HepG2 (cell line): ENCODE results near the gene LOXL4. TPM values are rescaled to one million over a fixed set of nuclear protein-coding genes. Genes with fewer than 3 reads are reported as not detected.

Experiments
- ATF3 ChIP-seq: sonication (generic); formaldehyde crosslinking; IDR thresholded peaks from 2 replicates; pipeline ENCODE4 v1.4.0; 2020; ENCODE audit warnings: missing genetic modification reagents
- CEBPG ChIP-seq: IDR thresholded peaks from 2 replicates; pipeline ENCODE4 v1.6.1; 2016
- CREB1 ChIP-seq, 2 experiments: fragments of 450-650 bp in 1 of 2; IDR thresholded peaks; 2 replicates each; pipeline ENCODE4 v1.6.1; 2016 to 2017; ENCODE audit warnings: control low read depth in 1 of 2, mild to moderate bottlenecking in 1 of 2, missing compliant biosample characterization in 1 of 2, missing genetic modification characterization in 1 of 2
- CREM ChIP-seq, 2 experiments: sonication (generic) in 1 of 2; formaldehyde crosslinking in 1 of 2; IDR thresholded peaks; 2 replicates each; pipeline versions ENCODE4 v1.4.0 to v1.6.1; 2016 to 2020; ENCODE audit warnings: antibody characterized with exemption in 1 of 2, mild to moderate bottlenecking in 1 of 2, missing genetic modification reagents in 1 of 2
- DR1 ChIP-seq: sonication (generic); formaldehyde crosslinking; IDR thresholded peaks from 2 replicates; pipeline ENCODE4 v1.8.0; 2021; ENCODE audit warnings: mild to moderate bottlenecking, missing genetic modification reagents, inconsistent platforms
- EP300 ChIP-seq, 3 experiments: sonication (generic) in 1 of 3; formaldehyde crosslinking in 1 of 3; IDR thresholded peaks; 2 replicates each; pipeline versions ENCODE4 v1.5.1 to v1.6.1; 2011 to 2020; ENCODE audit warnings: low read depth in 2 of 3, low read length in 2 of 3, borderline replicate concordance in 1 of 3, improper control_type of control experiment in 1 of 3, mild to moderate bottlenecking in 1 of 3, missing genetic modification reagents in 1 of 3, moderate library complexity in 1 of 3
- FOSL1 ChIP-seq: sonication (generic); formaldehyde crosslinking; IDR thresholded peaks from 2 replicates; pipeline ENCODE4 v1.9.0; 2021; ENCODE audit warnings: missing genetic modification reagents, borderline replicate concordance
- FOXA1 ChIP-seq, 2 experiments: fragments of 450-650 bp in 1 of 2; sonication (generic) in 1 of 2; formaldehyde crosslinking in 1 of 2; IDR thresholded peaks; 2 replicates each; pipeline versions ENCODE4 v1.4.0 to v1.6.1; 2016 to 2020; ENCODE audit warnings: missing genetic modification reagents in 1 of 2
- JUNB ChIP-seq: sonication (generic); formaldehyde crosslinking; IDR thresholded peaks from 2 replicates; pipeline ENCODE4 v1.8.0; 2022; ENCODE audit warnings: missing genetic modification reagents, mild to moderate bottlenecking, borderline replicate concordance
- MAZ ChIP-seq, 2 experiments: sonication (generic) in 1 of 2; formaldehyde crosslinking in 1 of 2; IDR thresholded peaks; 2 replicates each; pipeline versions ENCODE4 v1.5.0 to v1.6.1; 2012 to 2020; ENCODE audit warnings: low read depth in 2 of 2, mild to moderate bottlenecking in 2 of 2, borderline replicate concordance in 1 of 2, improper control_type of control experiment in 1 of 2, low read length in 1 of 2, missing genetic modification reagents in 1 of 2, moderate library complexity in 1 of 2
- MIER2 ChIP-seq: IDR thresholded peaks from 2 replicates; pipeline ENCODE4 v1.6.1; 2016; ENCODE audit warnings: missing biosample characterization, missing genetic modification reagents
- ONECUT2 ChIP-seq: sonication (generic); formaldehyde crosslinking; IDR thresholded peaks from 2 replicates; pipeline ENCODE4 v1.4.0; 2020; ENCODE audit warnings: missing genetic modification reagents
- RARA ChIP-seq: IDR thresholded peaks from 2 replicates; pipeline ENCODE4 v1.6.1; 2016; ENCODE audit warnings: missing genetic modification reagents, missing compliant biosample characterization
- RORA ChIP-seq: sonication (generic); formaldehyde crosslinking; IDR thresholded peaks from 2 replicates; pipeline ENCODE4 v1.5.0; 2020; ENCODE audit warnings: mild to moderate bottlenecking, missing genetic modification reagents, moderate library complexity
- SAP130 ChIP-seq: IDR thresholded peaks from 2 replicates; pipeline ENCODE4 v1.6.1; 2016; ENCODE audit warnings: low read depth
- SOX5 ChIP-seq: IDR thresholded peaks from 2 replicates; pipeline ENCODE4 v1.6.1; 2016; ENCODE audit warnings: borderline replicate concordance
- ZBTB7B ChIP-seq: sonication (generic); formaldehyde crosslinking; IDR thresholded peaks from 2 replicates; pipeline ENCODE4 v1.4.0; 2020; ENCODE audit warnings: missing genetic modification reagents
- ZNF230 ChIP-seq: sonication (generic); formaldehyde crosslinking; IDR thresholded peaks from 2 replicates; pipeline ENCODE4 v1.4.0; 2020; ENCODE audit warnings: mild to moderate bottlenecking, missing genetic modification reagents
- ZNF484 ChIP-seq: sonication (generic); formaldehyde crosslinking; IDR thresholded peaks from 2 replicates; pipeline ENCODE4 v1.5.1; 2020; ENCODE audit warnings: mild to moderate bottlenecking, low read depth, missing genetic modification reagents, borderline replicate concordance
- ZNF556 ChIP-seq: sonication (generic); formaldehyde crosslinking; IDR thresholded peaks from 2 replicates; pipeline ENCODE4 v1.4.0; 2020; ENCODE audit warnings: mild to moderate bottlenecking, missing genetic modification reagents, borderline replicate concordance
- ZNF709 ChIP-seq: sonication (generic); formaldehyde crosslinking; IDR thresholded peaks from 2 replicates; pipeline ENCODE4 v1.5.0; 2020; ENCODE audit warnings: mild to moderate bottlenecking, missing genetic modification reagents
- ZNF788 ChIP-seq: sonication (generic); formaldehyde crosslinking; IDR thresholded peaks from 2 replicates; pipeline ENCODE4 v1.5.0; 2020; ENCODE audit warnings: mild to moderate bottlenecking, missing genetic modification reagents, borderline replicate concordance
- ZSCAN25 ChIP-seq: sonication (generic); formaldehyde crosslinking; IDR thresholded peaks from 2 replicates; pipeline ENCODE4 v1.8.0; 2022; ENCODE audit warnings: mild to moderate bottlenecking, missing genetic modification reagents
- polyA plus RNA-seq, 8 experiments: library from polyadenylated mRNA; depleted of rRNA in 3 of 8; stranded (reverse) in 7 of 8; unstranded in 1 of 8; fragments of >200 nt; fragmentation: Illumina TruSeq in 4 of 8; extraction: Trizol in 4 of 8; gene quantifications; 2 replicates each; pipeline versions ENCODE4 v1.2.1 to v1.2.3, GENCODE V29; 2011 to 2016; ENCODE audit warnings: low read depth in 4 of 8, missing spikeins in 1 of 8, mixed read lengths in 1 of 8; ENCODE audit not compliant: insufficient read depth in 1 of 8
- total RNA-seq, 5 experiments: library from RNA; depleted of rRNA; stranded (reverse); fragments of >200 nt; fragmentation: Illumina TruSeq; extraction: Trizol; gene quantifications; 2 replicates each; pipeline ENCODE4 v1.2.3, GENCODE V29; 2016; ENCODE audit warnings: low read depth in 1 of 5
- TF ChIP-seq, protein P1 (sequence below): sonication (generic); formaldehyde crosslinking; IDR thresholded peaks from 2 replicates; pipeline ENCODE4 v1.4.0; 2020; ENCODE audit warnings: missing genetic modification reagents
- TF ChIP-seq, protein P2 (sequence below): sonication (generic); formaldehyde crosslinking; IDR thresholded peaks from 2 replicates; pipeline ENCODE4 v1.5.0; 2020; ENCODE audit warnings: mild to moderate bottlenecking, missing genetic modification reagents

The LOXL4 gene
- total and polyA plus RNA-seq, 2 of the 13 experiments (the other 11 are each of a cell fraction or from before 2014, with no cell fraction given): 8.8 to 21.1 TPM

DNA sequence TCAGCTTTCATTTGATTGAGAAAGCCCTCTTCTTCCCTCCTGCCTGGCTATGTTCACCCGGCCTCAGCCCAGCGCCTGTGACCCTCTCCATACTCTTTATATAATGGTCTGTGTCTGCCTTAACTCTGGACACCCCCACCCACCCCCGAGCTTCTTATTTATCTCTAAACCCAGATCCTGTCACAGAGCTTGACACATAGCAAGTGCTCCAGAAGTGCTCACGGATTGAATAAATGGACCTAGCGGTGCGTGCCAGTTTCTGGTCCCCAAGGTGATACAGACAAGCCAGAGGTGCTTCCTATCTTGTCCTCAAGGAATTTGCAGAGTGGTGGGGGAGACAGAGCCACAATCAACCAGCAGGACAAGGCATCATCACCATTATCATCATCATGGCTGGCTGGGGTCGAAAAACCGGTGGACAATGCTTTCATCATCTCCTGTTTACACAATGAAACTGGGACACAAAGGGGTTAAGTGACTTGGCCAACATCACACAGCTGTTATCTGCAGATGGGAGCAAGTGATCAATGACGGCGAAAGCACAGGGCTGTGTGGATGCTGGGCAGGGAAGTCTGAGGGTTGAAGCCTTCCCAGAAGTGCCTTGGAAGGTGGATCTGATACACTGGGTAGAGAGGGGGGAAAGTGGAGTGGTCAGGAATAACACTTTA is 2.2 kb upstream of the LOXL4 start (continued):
- TF ChIP-seq, protein P1, sequence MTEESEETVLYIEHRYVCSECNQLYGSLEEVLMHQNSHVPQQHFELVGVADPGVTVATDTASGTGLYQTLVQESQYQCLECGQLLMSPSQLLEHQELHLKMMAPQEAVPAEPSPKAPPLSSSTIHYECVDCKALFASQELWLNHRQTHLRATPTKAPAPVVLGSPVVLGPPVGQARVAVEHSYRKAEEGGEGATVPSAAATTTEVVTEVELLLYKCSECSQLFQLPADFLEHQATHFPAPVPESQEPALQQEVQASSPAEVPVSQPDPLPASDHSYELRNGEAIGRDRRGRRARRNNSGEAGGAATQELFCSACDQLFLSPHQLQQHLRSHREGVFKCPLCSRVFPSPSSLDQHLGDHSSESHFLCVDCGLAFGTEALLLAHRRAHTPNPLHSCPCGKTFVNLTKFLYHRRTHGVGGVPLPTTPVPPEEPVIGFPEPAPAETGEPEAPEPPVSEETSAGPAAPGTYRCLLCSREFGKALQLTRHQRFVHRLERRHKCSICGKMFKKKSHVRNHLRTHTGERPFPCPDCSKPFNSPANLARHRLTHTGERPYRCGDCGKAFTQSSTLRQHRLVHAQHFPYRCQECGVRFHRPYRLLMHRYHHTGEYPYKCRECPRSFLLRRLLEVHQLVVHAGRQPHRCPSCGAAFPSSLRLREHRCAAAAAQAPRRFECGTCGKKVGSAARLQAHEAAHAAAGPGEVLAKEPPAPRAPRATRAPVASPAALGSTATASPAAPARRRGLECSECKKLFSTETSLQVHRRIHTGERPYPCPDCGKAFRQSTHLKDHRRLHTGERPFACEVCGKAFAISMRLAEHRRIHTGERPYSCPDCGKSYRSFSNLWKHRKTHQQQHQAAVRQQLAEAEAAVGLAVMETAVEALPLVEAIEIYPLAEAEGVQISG (CRISPR knock-in tag): peak; percentile 54; the same call in 1 of the 2 replicates
- TF ChIP-seq ONECUT2 (CRISPR knock-in tag) (peak; percentile 86), DR1 (no peak), MAZ (IDR thresholded peaks at IDR 0.05; ENCODE audit: borderline replicate concordance, low read depth, low read length) (no peak), MAZ (CRISPR knock-in tag; IDR thresholded peaks at IDR 0.05; ENCODE audit: low read depth) (peak; percentile 37; the same call in 1 of the 2 replicates), SOX5 (peak; percentile 93), CREM (IDR thresholded peaks at IDR 0.05) (peak; percentile 67; the same call in 1 of the 2 replicates), CREM (CRISPR knock-in tag; IDR thresholded peaks at IDR 0.05) (no peak), FOSL1 (CRISPR knock-in tag) (peak; percentile 18; the same call in 1 of the 2 replicates), EP300 (IDR thresholded peaks at IDR 0.05; ENCODE audit: low read depth in 2 of 2, low read length in 2 of 2) (peak; percentile 36 to 71; a peak in 3 of 4 replicates), EP300 (CRISPR knock-in tag; IDR thresholded peaks at IDR 0.05; ENCODE audit: borderline replicate concordance) (peak; percentile 73; the same call in 1 of the 2 replicates), JUNB (CRISPR knock-in tag) (peak; percentile 79), RARA (CRISPR knock-in tag) (peak; percentile 73), CREB1 (IDR thresholded peaks at IDR 0.05) (peak; percentile 59; the same call in 1 of the 2 replicates), CREB1 (CRISPR knock-in tag; IDR thresholded peaks at IDR 0.05) (peak; percentile 71), ZNF230 (CRISPR knock-in tag) (no peak), FOXA1 (IDR thresholded peaks at IDR 0.05) (peak; percentile 72), FOXA1 (CRISPR knock-in tag; IDR thresholded peaks at IDR 0.05) (peak; percentile 99), ZBTB7B (CRISPR knock-in tag) (peak; percentile 68), RORA (no peak; the same call in 1 of the 2 replicates), CEBPG (CRISPR knock-in tag) (peak; percentile 95), MIER2 (CRISPR knock-in tag) (peak; percentile 67; the same call in 1 of the 2 replicates), ZSCAN25 (CRISPR knock-in tag) (no peak), SAP130 (peak; percentile 75), ZNF709 (CRISPR knock-in tag) (no peak), ZNF484 (no peak), ZNF788 (CRISPR knock-in tag) (peak; percentile 61; the same call in 1 of the 2 replicates), ATF3 (CRISPR knock-in tag) (peak; percentile 90), ZNF556 (0 out of 2 replicates have a peak, but pooled peaks have one; percentile 22)
- TF ChIP-seq, protein P2, sequence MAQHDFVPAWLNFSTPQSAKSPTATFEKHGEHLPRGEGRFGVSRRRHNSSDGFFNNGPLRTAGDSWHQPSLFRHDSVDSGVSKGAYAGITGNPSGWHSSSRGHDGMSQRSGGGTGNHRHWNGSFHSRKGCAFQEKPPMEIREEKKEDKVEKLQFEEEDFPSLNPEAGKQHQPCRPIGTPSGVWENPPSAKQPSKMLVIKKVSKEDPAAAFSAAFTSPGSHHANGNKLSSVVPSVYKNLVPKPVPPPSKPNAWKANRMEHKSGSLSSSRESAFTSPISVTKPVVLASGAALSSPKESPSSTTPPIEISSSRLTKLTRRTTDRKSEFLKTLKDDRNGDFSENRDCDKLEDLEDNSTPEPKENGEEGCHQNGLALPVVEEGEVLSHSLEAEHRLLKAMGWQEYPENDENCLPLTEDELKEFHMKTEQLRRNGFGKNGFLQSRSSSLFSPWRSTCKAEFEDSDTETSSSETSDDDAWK: no peak
